Fibroblast of upper back skin (primary cell): ENCODE measurements around the gene ZNF462.

ENCODE experiments used
- DNase-seq: peaks from one replicate; pipeline ENCODE4 v3.0.0-alpha.2; 2013

Gene ZNF462

GRCh38 chr9:106864373-106865143 lies 1.6 kb downstream of the ZNF462 start:
- peak; percentile 47 for DNase-seq

- DNase-seq = no peak
Observed at GRCh38 chr9:106866243-106866642, 3.3 kb downstream of the ZNF462 start.

- DNase-seq = peak; percentile 62
Observed at GRCh38 chr9:106867286-106867685, 4.3 kb downstream of the ZNF462 start.

- no peak for DNase-seq
Observed at GRCh38 chr9:106868087-106868486, 5.1 kb downstream of the ZNF462 start.

GRCh38 chr9:106868565-106868964 lies 5.6 kb downstream of the ZNF462 start:
- DNase-seq = no peak

- DNase-seq = no peak
Observed at GRCh38 chr9:106869028-106869427, 6.1 kb downstream of the ZNF462 start.

- DNase-seq = peak; percentile 26
Observed at GRCh38 chr9:106869458-106869857, 6.5 kb downstream of the ZNF462 start.

- peak; percentile 35 for DNase-seq
Observed at GRCh38 chr9:106872641-106873040, 9.7 kb downstream of the ZNF462 start.

GRCh38 chr9:106874031-106874430 lies 11.1 kb downstream of the ZNF462 start:
- no peak for DNase-seq

- no peak for DNase-seq
Observed at GRCh38 chr9:106874652-106875051, 11.7 kb downstream of the ZNF462 start.

- no peak for DNase-seq
Observed at GRCh38 chr9:106875529-106875928, 12.6 kb downstream of the ZNF462 start.

- DNase-seq = no peak
Observed at GRCh38 chr9:106877345-106877744, 14.4 kb downstream of the ZNF462 start.

- DNase-seq = no peak
Observed at GRCh38 chr9:106878081-106878837, 15.3 kb downstream of the ZNF462 start.

GRCh38 chr9:106878934-106879333 lies 16.0 kb downstream of the ZNF462 start:
- DNase-seq = peak; percentile 90

GRCh38 chr9:106879439-106879882 lies 16.5 kb downstream of the ZNF462 start:
- no peak for DNase-seq

- DNase-seq = no peak
Observed at GRCh38 chr9:106880081-106880480, 17.1 kb downstream of the ZNF462 start.

GRCh38 chr9:106880863-106881262 lies 17.9 kb downstream of the ZNF462 start:
- no peak for DNase-seq

GRCh38 chr9:106883030-106883429 lies 20.1 kb downstream of the ZNF462 start:
- DNase-seq = no peak

GRCh38 chr9:106883626-106884190 lies 20.7 kb downstream of the ZNF462 start:
- peak; percentile 66 for DNase-seq

- peak; percentile 62 for DNase-seq
Observed at GRCh38 chr9:106885451-106885850, 22.5 kb downstream of the ZNF462 start.

GRCh38 chr9:106886111-106887046 lies 23.4 kb downstream of the ZNF462 start:
- no peak for DNase-seq

- DNase-seq = no peak
Observed at GRCh38 chr9:106887066-106887465, 24.1 kb downstream of the ZNF462 start.
